Activated CD4-positive, alpha-beta T cell treated with anti-CD3 and anti-CD28 coated beads for 36 hours (primary cell): ENCODE measurements around the gene ZNF385C. TPM values are rescaled to one million over a fixed set of nuclear protein-coding genes. Genes with fewer than 3 reads are reported as not detected.

Experiments used
- ATAC-seq: fragments of 200-7000 bp; cut with Tn5 transposase; one replicate; pipeline ENCODE4 v1.10.0; 2021; ENCODE audit warnings: mild to moderate bottlenecking, moderate library complexity
- CTCF ChIA-PET: fragments of 350-600 bp; sonication (Branson Sonifier 250); formaldehyde crosslinking; loops from one replicate; lab custom pipeline; 2021; ENCODE audit warnings: antibody characterized with exemption; lab: Charles Lee
- POLR2A ChIA-PET: fragments of 350-600 bp; sonication (Branson Sonifier 250); formaldehyde crosslinking; loops from one replicate; lab custom pipeline; 2021; ENCODE audit warnings: antibody characterized with exemption, inconsistent platforms; lab: Charles Lee
- DNase-seq: peaks from one replicate; pipeline ENCODE4 v3.0.0-alpha.2; 2020
- H3K27ac Mint-ChIP-seq: one replicate; pipeline ENCODE4 v1.8.0; 2021; ENCODE audit warnings: mixed read lengths
- H3K27me3 Mint-ChIP-seq: one replicate; pipeline ENCODE4 v1.8.0; 2021; ENCODE audit warnings: mixed read lengths
- H3K36me3 Mint-ChIP-seq: one replicate; pipeline ENCODE4 v1.8.0; 2021; ENCODE audit warnings: low read depth, mixed read lengths
- H3K4me1 Mint-ChIP-seq: one replicate; pipeline ENCODE4 v1.8.0; 2021; ENCODE audit warnings: mixed read lengths
- H3K4me3 Mint-ChIP-seq: one replicate; pipeline ENCODE4 v1.8.0; 2021; ENCODE audit warnings: mild to moderate bottlenecking, moderate library complexity, mixed read lengths
- H3K9me3 Mint-ChIP-seq: one replicate; pipeline ENCODE4 v1.8.0; 2021; ENCODE audit warnings: low read depth, mixed read lengths
- intact Hi-C, 2 experiments: fragments of 100-400 bp; cut with DNase I in 1 of 2; cut with micrococcal nuclease in 1 of 2; formaldehyde crosslinking; loops; one replicate each; pipeline versions ENCODE4 v1.14.2 to v1.15.1; 2022 to 2024; cut with DNase I, micrococcal nuclease
- total RNA-seq, 2 experiments: library from RNA; stranded (reverse); gene quantifications; one replicate each; pipeline ENCODE4 v1.2.3, GENCODE V29; 2021

ZNF385C gene
- total RNA-seq, 2 experiments from 2014 or later: 0.23 to 0.30 TPM

- no peaks in the 10 kb centered on the region for H3K9me3 Mint-ChIP-seq
- intact Hi-C loops: no loop called here
- POLR2A ChIA-PET: no interaction called here
Observed at GRCh38 chr17:42090964-42091790, 7.1 kb downstream of the ZNF385C start.

DNA sequence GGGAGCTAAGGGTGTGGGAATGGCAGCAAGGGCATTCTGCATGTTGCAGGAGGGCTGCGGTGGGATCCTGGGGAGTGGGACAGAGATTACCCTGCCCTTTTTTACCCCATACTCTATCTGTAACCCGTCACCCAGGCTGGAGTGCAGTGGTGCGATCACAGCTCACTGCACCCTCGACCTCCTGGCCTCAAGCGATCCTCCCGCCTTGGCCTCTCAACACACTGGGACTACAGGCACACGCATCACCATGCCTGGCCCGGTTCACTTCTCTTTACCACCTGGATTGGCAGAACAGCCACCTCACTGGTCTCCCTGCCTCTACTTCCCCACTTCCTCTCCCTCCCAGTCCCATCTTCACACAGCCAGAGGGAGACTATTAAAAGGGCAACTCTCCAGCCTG is 9.5 kb downstream of the ZNF385C start:
- no peaks in the 10 kb centered on the region for H3K4me1 Mint-ChIP-seq
- POLR2A ChIA-PET: no interaction called here
- ATAC-seq (no peak), DNase-seq (no peak)
- no peak overlapping the region for H3K27ac Mint-ChIP-seq
- no peak overlapping the region for H3K4me3 Mint-ChIP-seq
- H3K9me3 Mint-ChIP-seq: no peaks in the 10 kb centered on the region
- CTCF ChIA-PET: no interaction called here
- intact Hi-C loops: no loop called here
- H3K36me3 Mint-ChIP-seq: no peaks in the 10 kb centered on the region
- H3K27me3 Mint-ChIP-seq: peaks cover 4% of the 10 kb centered on the region

More at GRCh38 chr17:42090964-42091790, 7.1 kb downstream of the ZNF385C start:
- Mint-ChIP-seq H3K27ac (no peak overlapping the region), H3K36me3 (no peaks in the 10 kb centered on the region), H3K27me3 (peaks cover 6% of the 10 kb centered on the region), H3K4me3 (no peak overlapping the region), H3K4me1 (no peaks in the 10 kb centered on the region)
- ATAC-seq (no peak), DNase-seq (no peak)
- CTCF ChIA-PET: interaction anchor here (0.6 to 1.1 kb wide), 2 partner anchors 10 to 501 kb away, joined by 3 to 6 read pairs; no protein-coding TSS in a partner anchor

DNA sequence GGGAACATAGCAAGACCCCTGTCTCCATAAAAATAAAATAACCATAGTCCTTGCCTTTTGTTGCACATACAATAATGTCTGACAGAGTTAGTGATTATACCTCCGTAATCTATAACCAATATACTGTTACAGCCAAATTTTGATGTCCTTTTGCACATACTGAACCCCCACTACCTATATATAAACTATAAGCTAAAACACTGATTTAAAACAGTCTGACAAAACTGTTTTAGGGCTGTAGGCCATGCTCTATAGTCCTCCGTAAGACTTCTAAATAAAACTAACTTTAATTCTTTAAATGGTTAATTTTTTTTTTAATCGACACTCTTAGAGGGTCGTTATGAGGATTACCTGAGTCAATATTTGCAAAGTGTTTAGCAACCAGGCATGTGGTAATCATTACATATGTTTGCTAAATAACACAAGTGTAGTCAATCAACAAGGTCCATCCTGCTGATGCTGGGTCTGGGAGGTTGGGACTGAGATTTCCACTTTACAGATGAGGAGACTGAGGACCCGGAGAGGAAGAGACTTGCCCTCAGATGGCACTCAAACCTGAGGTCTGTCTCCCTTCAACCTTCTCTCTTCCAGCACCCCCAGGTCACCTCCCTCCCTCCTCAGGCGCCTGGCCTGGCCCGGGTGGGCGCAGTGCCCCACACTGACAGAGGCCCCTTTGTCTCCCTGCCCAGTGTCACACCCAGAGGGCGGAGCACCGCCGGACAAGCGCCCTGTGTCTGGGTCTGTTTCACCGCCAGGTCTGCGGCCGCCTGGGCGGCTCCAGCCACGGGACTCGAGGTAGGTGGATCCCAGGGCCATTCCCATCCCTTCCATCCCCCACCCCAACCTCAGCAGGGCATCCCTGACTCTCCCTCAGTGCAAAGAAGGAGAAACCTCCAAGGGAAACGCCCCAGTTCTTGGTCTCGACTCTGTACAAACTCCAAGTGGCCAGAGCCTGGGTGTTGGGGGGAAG is 10.3 kb downstream of the ZNF385C start:
- no peaks in the 10 kb centered on the region for H3K4me1 Mint-ChIP-seq
- no peak overlapping the region for H3K27ac Mint-ChIP-seq
- POLR2A ChIA-PET: no interaction called here
- ATAC-seq (no peak), DNase-seq (no peak)
- no peaks in the 10 kb centered on the region for H3K36me3 Mint-ChIP-seq
- H3K4me3 Mint-ChIP-seq: no peak overlapping the region
- CTCF ChIA-PET: interaction anchor here (0.6 to 0.9 kb wide), 3 partner anchors 20 to 628 kb away, joined by 3 to 4 read pairs (median 3); no protein-coding TSS in a partner anchor
- intact Hi-C loops: no loop called here
- peaks cover 4% of the 10 kb centered on the region for H3K27me3 Mint-ChIP-seq
- H3K9me3 Mint-ChIP-seq: no peaks in the 10 kb centered on the region

DNA sequence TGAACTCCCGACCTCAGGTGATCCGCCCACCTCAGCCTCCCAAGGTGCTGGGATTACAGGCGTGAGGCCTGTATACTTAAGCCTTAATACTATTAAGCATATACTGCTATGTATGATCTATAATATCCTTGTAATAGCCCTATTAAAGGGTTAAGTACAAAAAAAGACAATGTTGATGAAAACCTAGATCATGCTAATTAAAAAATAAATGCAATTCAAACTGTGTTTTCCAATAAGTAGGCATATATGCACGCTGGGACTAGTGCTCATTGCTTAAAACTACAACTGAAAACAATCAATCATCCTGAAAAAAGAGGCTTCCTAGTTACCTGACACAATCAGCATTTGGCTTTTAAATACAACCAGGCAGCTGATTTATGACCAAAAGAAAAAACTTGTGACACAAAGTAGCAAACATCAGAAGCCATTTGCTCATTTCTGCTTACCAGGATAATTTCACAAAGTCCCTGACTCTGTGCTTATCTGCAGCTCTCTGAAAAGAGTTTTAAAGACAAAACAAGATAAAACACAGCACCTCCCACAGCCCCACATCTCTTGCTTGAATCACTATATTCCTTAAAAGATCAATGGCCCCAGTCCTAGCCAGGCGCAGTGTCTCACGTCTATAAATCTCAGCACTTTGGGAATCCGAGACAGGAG is 11.1 kb downstream of the ZNF385C start:
- no peak overlapping the region for H3K27ac Mint-ChIP-seq
- ChIA-PET POLR2A (no interaction called here), CTCF (interaction anchor here (0.6 to 0.9 kb wide), 3 partner anchors 19 to 628 kb away, joined by 3 to 4 read pairs (median 3); no protein-coding TSS in a partner anchor)
- no peak overlapping the region for H3K4me3 Mint-ChIP-seq
- intact Hi-C loops: no loop called here
- no peaks in the 10 kb centered on the region for H3K9me3 Mint-ChIP-seq
- ATAC-seq (no peak), DNase-seq (no peak)
- no peaks in the 10 kb centered on the region for H3K4me1 Mint-ChIP-seq
- peaks cover 2% of the 10 kb centered on the region for H3K27me3 Mint-ChIP-seq
- no peaks in the 10 kb centered on the region for H3K36me3 Mint-ChIP-seq

GRCh38 chr17:42081516-42082129 is 16.6 kb downstream of the ZNF385C start:
- POLR2A ChIA-PET: no interaction called here
- CTCF ChIA-PET: interaction anchor here (1.7 kb wide), 1 partner anchor 14 kb away, joined by 10 read pairs; no protein-coding TSS in a partner anchor
- Mint-ChIP-seq H3K27me3 (no peaks in the 10 kb centered on the region), H3K4me3 (no peak overlapping the region), H3K4me1 (no peaks in the 10 kb centered on the region), H3K27ac (no peak overlapping the region), H3K36me3 (no peaks in the 10 kb centered on the region), H3K9me3 (no peaks in the 10 kb centered on the region)
- ATAC-seq (no peak), DNase-seq (no peak)
- intact Hi-C loops: no loop called here

GRCh38 chr17:42079541-42079940 is 18.7 kb downstream of the ZNF385C start:
- intact Hi-C loops: no loop called here
- Mint-ChIP-seq H3K4me1 (no peaks in the 10 kb centered on the region), H3K4me3 (no peak overlapping the region), H3K36me3 (no peaks in the 10 kb centered on the region), H3K9me3 (no peaks in the 10 kb centered on the region), H3K27me3 (no peaks in the 10 kb centered on the region), H3K27ac (no peak overlapping the region)
- ChIA-PET CTCF (interaction anchor here (1.1 to 1.7 kb wide), 2 partner anchors 12 to 14 kb away, joined by 3 to 10 read pairs; no protein-coding TSS in a partner anchor), POLR2A (interaction anchor here (0.6 kb wide), 1 partner anchor 209 kb away, joined by 6 read pairs; the partner anchor contains the start of gene STAT5A)
- DNase-seq: no peak
- no peak for ATAC-seq

DNA sequence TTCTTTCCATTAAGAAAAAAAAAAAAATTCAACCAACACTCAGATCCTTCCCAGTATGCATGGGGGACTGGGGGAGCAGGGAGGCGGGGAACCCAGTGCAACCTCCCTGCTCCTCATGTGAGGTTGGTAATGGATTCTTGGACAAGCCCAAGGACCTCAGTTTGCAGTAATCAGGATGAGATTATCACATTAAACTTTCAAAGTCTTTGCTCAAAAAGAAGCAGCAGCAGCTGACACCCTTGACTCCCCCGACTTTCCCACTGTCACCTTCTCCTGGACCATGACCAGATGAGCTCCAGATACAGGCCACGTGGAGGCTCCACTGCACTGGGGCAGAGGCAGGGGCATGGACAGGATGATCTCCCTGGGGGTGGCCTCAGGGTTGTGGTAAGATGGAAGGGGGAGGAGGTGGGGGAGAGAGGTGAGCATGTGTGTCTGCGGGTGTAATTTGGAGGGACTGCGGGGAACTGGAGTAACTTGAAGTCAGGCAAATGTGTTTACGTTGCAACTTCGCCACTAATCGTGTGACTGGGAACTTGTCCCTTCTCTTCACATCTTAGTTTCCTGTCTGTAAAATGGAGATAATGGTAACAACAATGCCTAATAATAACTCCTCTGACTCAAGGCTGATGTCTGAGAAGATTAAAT is 19.8 kb downstream of the ZNF385C start:
- H3K4me1 Mint-ChIP-seq: no peaks in the 10 kb centered on the region
- no peaks in the 10 kb centered on the region for H3K9me3 Mint-ChIP-seq
- no peaks in the 10 kb centered on the region for H3K36me3 Mint-ChIP-seq
- intact Hi-C loops: no loop called here
- ATAC-seq: no peak
- H3K27ac Mint-ChIP-seq: no peak overlapping the region
- peaks cover 4% of the 10 kb centered on the region for H3K27me3 Mint-ChIP-seq
- no peak for DNase-seq
- ChIA-PET CTCF (interaction anchor here (1.1 kb wide), 1 partner anchor 13 kb away, joined by 3 read pairs; no protein-coding TSS in a partner anchor), POLR2A (no interaction called here)
- no peak overlapping the region for H3K4me3 Mint-ChIP-seq

GRCh38 chr17:42077755-42078154 is 20.5 kb downstream of the ZNF385C start:
- CTCF ChIA-PET: no interaction called here
- no peak for ATAC-seq
- peaks cover 6% of the 10 kb centered on the region for H3K27me3 Mint-ChIP-seq

GRCh38 chr17:42076797-42077559 is 21.3 kb downstream of the ZNF385C start:
- no peak overlapping the region for H3K27ac Mint-ChIP-seq
- no peak overlapping the region for H3K4me3 Mint-ChIP-seq
- CTCF ChIA-PET: interaction anchor here (0.7 to 1.1 kb wide), 3 partner anchors 9 to 127 kb away, joined by 3 to 4 read pairs (median 4); no protein-coding TSS in a partner anchor
- peaks cover 7% of the 10 kb centered on the region for H3K27me3 Mint-ChIP-seq
- POLR2A ChIA-PET: no interaction called here
- no peaks in the 10 kb centered on the region for H3K9me3 Mint-ChIP-seq
- H3K36me3 Mint-ChIP-seq: no peaks in the 10 kb centered on the region
- no peak for ATAC-seq
- DNase-seq: no peak
- intact Hi-C loops: no loop called here
- peaks cover 2% of the 10 kb centered on the region for H3K4me1 Mint-ChIP-seq

More at GRCh38 chr17:42077755-42078154, 20.5 kb downstream of the ZNF385C start:
- POLR2A ChIA-PET: no interaction called here
- no peak overlapping the region for H3K27ac Mint-ChIP-seq
- no peaks in the 10 kb centered on the region for H3K4me1 Mint-ChIP-seq
- no peak for DNase-seq
- no peaks in the 10 kb centered on the region for H3K9me3 Mint-ChIP-seq
- intact Hi-C loops: no loop called here
- H3K36me3 Mint-ChIP-seq: no peaks in the 10 kb centered on the region
- H3K4me3 Mint-ChIP-seq: no peak overlapping the region

GRCh38 chr17:42075789-42076188 is 22.5 kb downstream of the ZNF385C start:
- ChIA-PET CTCF (no interaction called here), POLR2A (no interaction called here)
- H3K27me3 Mint-ChIP-seq: peaks cover 15% of the 10 kb centered on the region
- no peak for ATAC-seq
- H3K27ac Mint-ChIP-seq: no peak overlapping the region
- no peak overlapping the region for H3K4me3 Mint-ChIP-seq
- peaks cover 6% of the 10 kb centered on the region for H3K4me1 Mint-ChIP-seq
- no peak for DNase-seq
- no peaks in the 10 kb centered on the region for H3K36me3 Mint-ChIP-seq
- intact Hi-C loops: no loop called here
- no peaks in the 10 kb centered on the region for H3K9me3 Mint-ChIP-seq
